ENCODE results near the gene SLC4A1.
A peak's percentile ranks its signal among the peaks of the same experiment; 100 is the strongest.

The SLC4A1 gene

GRCh38 chr17:44267818-44268490 is at the start of gene SLC4A1:
Gene SLC4A1 (minus strand): TSS chr17:44268135. CDS start chr17:44262866, 5,269 bp downstream.
- no peak for DNase-seq (ENCODE audit: low read depth)

GRCh38 chr17:44317545-44317944 is 49.6 kb upstream of the SLC4A1 start:
- DNase-seq (ENCODE audit: low read depth) = no peak

DNA sequence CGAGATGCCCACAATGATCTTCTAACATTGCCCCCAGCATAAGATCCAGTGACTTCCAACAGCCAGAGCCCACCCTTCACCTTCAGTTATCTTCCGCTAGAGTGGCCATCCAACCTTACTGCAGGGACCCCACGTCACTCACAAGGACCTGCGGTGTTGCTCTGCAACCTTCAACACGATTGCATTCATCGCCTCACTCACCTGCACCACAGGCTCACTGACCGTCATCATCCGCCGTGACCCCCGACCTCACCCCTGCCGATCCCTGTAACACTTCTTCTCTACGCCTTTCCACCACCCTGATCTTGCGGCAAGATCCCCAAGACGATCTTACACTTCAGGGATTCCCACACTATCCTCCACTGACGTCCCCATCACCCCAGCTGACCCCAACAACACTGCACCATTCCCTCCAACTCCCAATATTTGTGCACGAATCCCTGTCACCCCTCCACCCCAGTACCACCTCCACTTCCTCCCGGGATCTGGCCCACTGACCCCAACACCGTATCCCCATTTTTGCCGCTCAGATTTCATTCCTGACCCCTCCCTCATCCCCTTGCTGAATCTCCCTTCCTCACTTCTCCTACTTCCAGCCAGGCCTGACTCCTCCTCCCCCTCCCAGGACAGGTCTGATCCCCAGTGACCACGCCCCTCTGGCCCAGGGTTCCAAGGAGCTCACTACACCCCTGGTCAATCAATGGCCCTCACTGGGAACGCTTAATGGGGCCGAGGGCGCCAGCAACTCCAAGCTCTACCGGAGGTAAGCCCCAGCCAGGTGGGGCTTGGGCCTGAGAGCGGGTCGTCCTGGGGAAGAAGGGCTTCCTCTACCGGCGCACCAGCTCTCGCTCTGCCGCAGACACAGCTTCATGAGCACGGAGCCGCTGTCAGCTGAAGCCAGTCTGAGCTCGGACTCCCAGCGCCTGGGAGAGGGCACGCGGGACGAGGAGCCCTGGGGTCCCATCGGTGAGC is 48.1 kb upstream of the SLC4A1 start:
- no peak for DNase-seq (ENCODE audit: low read depth)

DNA sequence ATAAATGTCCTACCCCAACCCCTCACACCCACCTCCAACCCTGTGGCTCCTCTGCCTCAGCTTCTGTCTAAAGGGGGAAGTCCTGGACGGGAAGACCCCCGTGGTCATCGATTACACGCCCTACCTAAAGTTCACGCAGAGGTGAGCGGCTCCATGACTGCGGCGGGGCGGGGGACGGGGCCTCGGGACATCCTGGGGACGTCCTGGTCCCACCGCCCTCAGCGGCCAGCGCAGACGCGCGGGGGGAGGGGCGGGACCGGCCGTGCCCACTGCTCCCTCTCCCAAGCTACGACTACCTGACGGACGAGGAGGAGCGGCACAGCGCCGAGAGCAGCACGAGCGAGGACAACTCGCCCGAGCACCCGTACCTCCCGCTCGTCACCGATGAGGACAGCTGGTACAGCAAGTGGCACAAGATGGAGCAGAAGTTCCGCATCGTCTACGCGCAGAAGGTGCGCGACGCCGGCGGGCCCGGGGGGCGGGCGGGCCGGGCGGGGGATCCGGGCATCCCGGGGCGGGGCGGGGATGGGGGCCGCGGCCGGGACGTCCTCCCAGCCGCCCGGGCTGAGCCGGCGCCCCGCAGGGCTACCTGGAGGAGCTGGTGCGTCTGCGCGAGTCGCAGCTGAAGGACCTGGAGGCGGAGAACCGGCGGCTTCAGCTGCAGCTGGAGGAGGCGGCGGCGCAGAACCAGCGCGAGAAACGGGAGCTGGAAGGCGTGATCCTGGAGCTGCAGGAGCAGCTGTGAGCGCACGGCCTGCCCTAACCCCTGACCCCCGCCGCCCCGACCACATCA is 47.1 kb upstream of the SLC4A1 start:
- peak; percentile 14 for DNase-seq (ENCODE audit: low read depth)

GRCh38 chr17:44314524-44314868 is 46.6 kb upstream of the SLC4A1 start:
- DNase-seq (ENCODE audit: low read depth) = no peak

GRCh38 chr17:44314031-44314430 is 46.1 kb upstream of the SLC4A1 start:
- DNase-seq (ENCODE audit: low read depth) = no peak

DNA sequence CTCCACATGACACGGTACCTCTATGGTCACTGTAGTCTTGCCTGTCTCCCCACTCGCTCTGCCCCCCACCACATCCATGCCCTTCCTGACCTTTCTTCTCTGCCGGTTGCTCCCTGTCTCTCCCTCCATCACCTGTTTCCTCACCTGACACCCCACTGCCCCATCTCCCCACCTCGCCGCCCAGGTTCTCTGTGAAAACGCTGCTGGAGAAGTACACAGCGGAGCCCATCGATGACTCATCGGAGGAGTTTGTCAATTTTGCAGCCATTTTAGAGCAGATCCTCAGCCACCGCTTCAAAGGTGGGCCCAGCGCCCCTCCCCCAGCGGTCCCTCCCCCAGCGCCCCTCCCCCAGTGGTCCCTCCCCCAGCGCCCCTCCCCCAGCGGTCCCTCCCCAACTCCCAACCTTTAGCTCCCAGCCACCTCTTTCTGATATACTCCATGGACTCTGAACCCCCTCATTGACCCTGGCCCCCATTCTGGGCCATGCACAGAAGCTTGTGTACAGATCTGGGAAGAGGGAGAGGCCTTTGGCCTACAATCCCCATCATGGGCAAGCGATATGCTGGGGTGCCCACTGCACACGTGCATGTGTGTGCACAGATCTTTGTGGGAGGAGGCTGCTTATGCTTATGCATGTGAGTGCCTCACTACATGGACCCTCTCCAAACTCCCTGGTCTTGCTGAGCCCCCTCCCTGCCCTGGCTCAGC is 44.6 kb upstream of the SLC4A1 start:
- DNase-seq (ENCODE audit: low read depth) = no peak

DNA sequence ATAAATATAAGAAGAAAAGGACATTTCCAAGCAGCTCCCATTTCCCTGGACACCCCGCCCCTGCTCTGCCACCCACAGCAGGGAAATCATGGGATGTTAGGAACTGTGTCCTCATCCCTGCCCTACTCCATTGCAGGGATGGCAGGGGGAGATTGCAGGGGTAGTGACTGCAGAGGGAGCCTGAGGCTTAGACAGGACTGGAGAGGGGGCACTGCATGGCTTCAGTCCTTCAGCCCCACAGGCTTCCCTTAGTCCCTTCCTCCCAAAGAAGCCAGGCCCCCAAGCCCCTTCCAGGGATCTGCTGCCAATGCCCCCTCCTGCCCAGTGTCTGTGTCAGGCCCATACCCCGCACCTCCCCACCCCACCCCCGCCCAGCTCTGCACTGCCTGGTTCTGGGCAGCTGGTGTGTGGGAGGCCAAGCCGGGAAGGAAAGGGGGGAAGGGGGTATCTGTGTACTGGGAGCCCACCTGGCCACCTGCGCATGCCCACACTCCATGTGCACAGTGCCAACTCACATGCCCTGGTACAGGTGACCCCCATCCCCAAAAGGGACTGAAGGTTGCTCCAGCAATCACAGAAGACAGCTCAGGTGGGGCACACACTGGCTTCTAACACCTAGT is 43.7 kb upstream of the SLC4A1 start:
- DNase-seq (ENCODE audit: low read depth) = no peak

DNA sequence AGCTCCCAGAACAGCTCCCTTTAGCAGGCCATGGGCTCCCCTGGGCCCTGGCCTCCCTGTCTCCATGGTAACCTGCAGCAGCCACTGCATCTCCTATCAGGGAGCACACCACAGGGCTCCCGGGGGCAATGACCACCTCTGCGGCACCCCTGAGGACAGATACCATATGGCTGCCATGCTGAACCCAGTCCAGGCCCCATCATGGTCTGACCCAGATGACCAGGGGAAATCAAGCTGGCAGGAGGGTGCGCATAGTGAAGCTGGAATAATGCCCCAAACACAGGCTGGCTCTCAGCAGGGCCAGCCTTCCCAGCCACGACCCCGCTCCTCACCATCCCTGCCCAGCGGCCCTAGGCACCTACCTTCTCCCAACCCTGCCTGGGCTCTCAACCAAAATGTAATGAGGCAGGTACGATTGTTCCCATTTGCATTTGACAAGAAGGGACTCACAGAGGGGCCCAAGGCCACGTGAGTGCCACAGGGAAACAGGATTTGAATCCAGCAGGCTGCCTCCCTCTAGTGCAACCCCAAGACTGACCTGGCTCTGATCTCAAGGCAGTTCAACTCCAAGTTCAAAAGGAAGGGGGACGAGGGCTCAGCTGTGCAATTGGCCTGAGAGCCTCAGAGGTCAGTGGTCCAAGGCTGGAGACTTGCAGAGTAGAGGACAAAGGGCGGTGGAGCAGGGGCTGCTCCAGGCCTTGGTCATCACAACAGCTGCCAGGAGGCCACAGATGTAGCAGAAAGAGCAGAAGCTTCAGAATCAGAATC is 42.9 kb upstream of the SLC4A1 start:
- no peak for DNase-seq (ENCODE audit: low read depth)

DNA sequence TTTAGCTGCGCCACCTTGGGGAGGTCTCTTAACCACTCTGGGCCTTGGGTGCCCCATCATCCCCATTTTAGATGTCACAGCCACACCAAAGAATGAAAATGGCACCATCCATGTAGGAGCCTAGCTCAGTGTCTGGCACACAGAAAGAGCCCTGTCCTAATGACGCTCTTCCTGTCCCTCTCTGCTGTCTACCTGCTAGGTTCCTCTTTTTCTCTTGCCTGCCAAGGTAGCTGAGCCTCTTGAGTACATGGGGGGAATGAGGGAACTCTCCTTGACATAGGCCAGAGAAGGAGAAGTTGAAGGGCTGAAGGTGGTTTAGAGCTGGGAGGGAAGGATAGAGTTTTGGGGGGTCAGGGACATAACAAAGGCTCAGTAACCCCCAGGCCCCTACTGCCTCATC is 42.3 kb upstream of the SLC4A1 start:
- no peak for DNase-seq (ENCODE audit: low read depth)

GRCh38 chr17:44309472-44309871 is 41.5 kb upstream of the SLC4A1 start:
- no peak for DNase-seq (ENCODE audit: low read depth)

- DNase-seq (ENCODE audit: low read depth) = no peak
These were observed 40.9 kb upstream of the SLC4A1 start for GRCh38 chr17:44308865-44309264.

DNA sequence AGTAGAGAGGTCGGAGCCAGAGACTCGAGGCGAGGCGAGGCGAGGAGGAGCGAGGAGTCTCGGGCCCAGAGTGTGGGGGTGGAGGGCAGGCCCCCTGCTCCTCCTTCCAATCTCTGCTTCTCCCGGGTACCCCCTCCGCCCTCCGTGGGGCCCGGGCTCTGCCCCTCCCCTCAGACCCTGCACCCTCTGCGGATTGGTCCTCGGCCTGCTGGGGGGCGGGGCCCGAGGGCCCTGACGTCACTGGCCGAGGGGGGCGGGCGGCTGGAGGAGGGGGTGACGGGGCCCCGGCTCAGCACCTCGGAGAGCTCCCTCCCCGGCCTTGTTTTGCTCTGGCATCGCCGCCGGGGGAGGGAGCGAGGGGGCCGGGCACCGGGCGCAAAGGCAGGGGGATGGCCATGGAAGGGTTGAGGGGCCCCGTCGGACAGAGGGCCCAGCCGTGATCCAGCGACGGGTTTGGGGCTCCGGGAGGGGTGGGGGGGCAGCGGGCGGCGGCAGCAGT is 40.4 kb upstream of the SLC4A1 start, which contains the start of gene RUNDC3A:
Gene RUNDC3A, plus strand, starts transcription at position 282 of the 499 bp plus-strand sequence. CDS start 232 bp downstream, outside the sequence.
- peak; percentile 70 for DNase-seq (ENCODE audit: low read depth)

DNA sequence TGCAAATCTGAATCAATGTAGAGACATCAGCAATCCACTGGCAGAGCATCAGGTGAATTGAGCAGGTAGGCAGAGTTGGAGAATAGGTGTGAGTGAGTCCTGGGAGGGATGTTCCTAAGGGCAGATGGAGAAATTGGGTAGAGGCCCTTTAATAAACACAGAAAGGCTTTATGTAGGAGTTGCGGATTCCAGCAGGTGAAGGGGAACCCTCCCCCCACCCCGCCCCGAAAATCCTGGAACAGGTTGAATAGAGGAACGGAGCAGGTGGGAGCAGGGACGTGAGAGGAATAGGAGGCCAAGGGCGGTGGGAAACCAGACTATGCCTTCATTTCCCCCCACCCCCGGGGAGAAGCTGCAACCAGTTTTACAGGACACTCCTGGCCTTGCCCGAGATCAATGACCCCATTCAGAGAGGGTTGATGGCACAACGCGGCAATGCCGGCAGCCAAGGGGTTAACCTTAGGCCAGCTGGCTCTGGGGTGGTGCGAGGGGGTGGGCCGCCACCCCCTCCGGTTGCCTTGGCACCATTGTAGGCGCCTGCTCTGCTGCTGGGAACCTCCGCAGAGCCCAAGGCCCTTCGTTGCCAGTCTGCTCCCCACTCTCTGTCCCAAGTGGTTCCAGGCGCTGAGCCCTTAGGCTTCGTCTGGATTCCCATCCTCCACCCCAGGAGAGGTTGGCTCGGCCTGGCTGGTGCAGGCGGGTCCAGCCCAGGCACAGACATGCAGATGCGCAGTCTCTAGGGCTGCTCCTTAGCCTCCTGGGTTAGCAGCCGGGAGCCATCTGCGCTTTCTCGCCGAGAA is 39.7 kb upstream of the SLC4A1 start:
- DNase-seq (ENCODE audit: low read depth) = no peak

DNA sequence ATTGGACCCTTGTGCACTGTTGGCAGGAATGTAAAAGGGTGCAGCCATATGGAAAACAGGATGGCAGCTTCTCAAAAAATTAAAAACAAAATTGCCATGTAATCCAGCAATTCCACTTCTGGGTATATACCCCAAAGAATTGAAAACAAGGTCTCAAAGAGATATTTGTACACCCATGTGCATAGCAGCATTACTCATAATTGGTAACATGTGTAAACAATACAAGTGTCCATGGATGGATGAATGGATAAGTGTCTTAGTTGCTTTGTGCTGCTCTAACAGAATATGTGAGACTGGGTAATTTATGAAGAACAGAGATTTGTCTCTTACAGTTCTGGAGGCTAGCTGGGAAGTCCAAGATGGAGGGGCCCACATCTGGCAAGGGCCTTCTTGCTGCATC is 36.7 kb upstream of the SLC4A1 start:
- no peak for DNase-seq (ENCODE audit: low read depth)

- no peak for DNase-seq (ENCODE audit: low read depth)
These were observed 30.0 kb upstream of the SLC4A1 start for GRCh38 chr17:44297975-44298374.

DNA sequence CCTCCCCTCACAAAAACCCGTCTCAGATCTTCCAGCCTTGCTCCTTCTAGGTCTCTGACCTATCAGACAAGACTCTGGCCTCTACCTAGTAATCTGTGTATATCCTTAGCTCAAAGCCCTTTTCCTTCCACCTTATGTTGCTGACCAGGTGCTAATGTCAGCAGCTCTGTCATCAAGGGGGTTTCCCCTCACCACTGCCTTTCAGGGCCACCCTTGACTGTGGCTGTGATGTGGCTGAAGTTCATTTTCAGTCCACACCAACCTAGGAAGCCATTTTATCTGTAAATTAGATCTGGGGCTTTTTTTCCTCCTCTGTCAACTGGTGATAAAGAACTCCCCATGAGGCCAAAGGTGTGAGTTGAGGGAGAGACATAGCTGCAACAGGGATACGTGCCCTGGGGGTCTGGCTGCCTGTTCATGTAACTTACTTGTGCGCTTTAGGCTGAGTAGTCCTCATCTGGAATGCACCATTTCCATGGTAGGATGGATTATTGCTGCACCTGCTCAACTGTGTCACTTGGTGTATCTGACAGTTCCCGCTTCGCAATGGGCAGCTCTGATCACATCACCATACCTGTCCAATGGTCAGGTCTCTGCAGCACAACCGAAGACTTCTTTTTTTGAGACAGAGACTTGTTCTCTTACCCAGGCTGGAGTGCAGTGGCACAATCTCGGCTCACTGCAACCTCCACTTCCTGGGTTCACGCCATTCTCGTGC is 25.7 kb upstream of the SLC4A1 start:
- DNase-seq (ENCODE audit: low read depth) = no peak

DNA sequence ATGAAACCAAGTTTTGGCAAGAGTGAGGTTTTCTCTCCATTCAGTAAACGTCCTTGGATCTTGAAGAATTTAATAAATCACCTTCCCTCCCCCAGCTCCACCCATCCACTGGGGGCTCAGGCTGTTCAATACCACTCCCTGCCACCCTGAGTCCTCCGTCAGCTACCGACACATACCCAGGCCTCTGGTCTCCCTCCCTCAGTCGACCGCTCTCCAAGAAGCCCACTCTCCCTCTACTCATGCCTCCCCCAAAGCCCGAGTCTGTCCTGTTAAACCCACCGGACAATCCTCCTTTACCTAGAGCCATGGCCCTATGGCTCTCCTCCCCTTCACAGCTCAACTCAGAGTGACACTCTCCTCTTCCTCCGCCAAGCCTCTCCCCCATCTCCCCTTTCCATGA is 19.7 kb upstream of the SLC4A1 start:
- no peak for DNase-seq (ENCODE audit: low read depth)

GRCh38 chr17:44284024-44284400 is 16.1 kb upstream of the SLC4A1 start:
- DNase-seq (ENCODE audit: low read depth) = no peak

Measured in T-helper 22 cell (primary cell).